Heart right ventricle (tissue), 16 donors: ENCODE results near the gene LILRB3. TPM values are rescaled to one million over a fixed set of nuclear protein-coding genes. Genes with fewer than 3 reads are reported as not detected.
A peak's percentile ranks its signal among the peaks of the same experiment; 100 is the strongest.

ENCODE experiments used
- ATAC-seq, 8 donors: fragments of 200-7000 bp; cut with Tn5 transposase; one replicate each; pipeline ENCODE4 v1.9.1; 2020; ENCODE audit warnings: mild to moderate bottlenecking in 8 of 8, moderate library complexity in 8 of 8, moderate number of reproducible peaks in 1 of 8
- DNase-seq, 2 donors: peaks; one replicate each; pipeline ENCODE4 v3.0.0-alpha.2; 2020
- H3K27ac ChIP-seq, 10 donors: fragments of 200-600 bp; sonication (generic) in 2 of 10; one replicate each; pipeline versions ENCODE4 v1.5.0 to v1.8.0; 2020 to 2022; ENCODE audit warnings: mild to moderate bottlenecking in 3 of 10
- H3K27me3 ChIP-seq, 7 donors: fragments of 200-600 bp; one replicate each; pipeline ENCODE4 v1.8.0; 2021 to 2022; ENCODE audit warnings: mild to moderate bottlenecking in 2 of 7
- H3K36me3 ChIP-seq, 9 donors: fragments of 200-600 bp; sonication (generic) in 1 of 9; one replicate each; pipeline versions ENCODE4 v1.5.0 to v1.8.0; 2020 to 2022; ENCODE audit warnings: mild to moderate bottlenecking in 2 of 9
- H3K4me1 ChIP-seq, 9 donors: fragments of 200-600 bp; sonication (generic) in 1 of 9; one replicate each; pipeline versions ENCODE4 v1.5.0 to v1.8.0; 2020 to 2022; ENCODE audit warnings: mild to moderate bottlenecking in 4 of 9
- H3K4me3 ChIP-seq, 10 donors: fragments of 200-600 bp; sonication (generic) in 2 of 10; one replicate each; pipeline versions ENCODE4 v1.5.0 to v1.8.0; 2020 to 2022; ENCODE audit warnings: mild to moderate bottlenecking in 7 of 10, moderate library complexity in 2 of 10
- H3K9me3 ChIP-seq, 11 donors: fragments of 200-600 bp in 10 of 11; sonication (generic) in 2 of 11; one replicate each; pipeline versions ENCODE4 v1.5.0 to v1.8.0; 2013 to 2022; ENCODE audit warnings: mild to moderate bottlenecking in 2 of 11, control low read depth in 1 of 11, moderate library complexity in 1 of 11
- CTCF ChIP-seq, 9 donors: fragments of 200-600 bp; sonication (generic) in 2 of 9; IDR thresholded peaks; one replicate each; pipeline versions ENCODE4 v1.5.0 to v1.8.0; 2021 to 2022; ENCODE audit warnings: antibody characterized with exemption in 9 of 9, mild to moderate bottlenecking in 5 of 9, moderate library complexity in 1 of 9
- WGBS, 2 donors: extraction: QIAGEN DNeasy Blood & Tissue Kit; methylation state at CpG; one replicate each; pipeline ENCODE4 v1.1.7; 2013; ENCODE audit warnings: inconsistent platforms in 1 of 2; 5-methylcytosine and 5-hydroxymethylcytosine counted together
- intact Hi-C, 10 donors: fragments of 100-400 bp; cut with DNase I; formaldehyde crosslinking; loops; one replicate each; pipeline versions ENCODE4 v1.11.1 to v1.14.2; 2022
- polyA plus RNA-seq, 2 donors: library from polyadenylated mRNA; stranded (reverse); fragments of 200-250 nt; gene quantifications; one replicate each; pipeline ENCODE4 v1.2.3, GENCODE V29; 2013
- total RNA-seq, 10 donors: library from RNA; stranded (reverse); fragmentation: NEBNext Ultra II Directional in 3 of 10; extraction: Animal tissue kit (Norgen Biotek cat#: 25700) in 3 of 10; gene quantifications; one replicate each; pipeline versions ENCODE4 v1.2.1 to v1.2.4, GENCODE V29; 2021 to 2023
- donor health status: Arrhythmogenic right ventricular cardiomyopathy.
- donor health status: ischemic (EF 13 %, LVEDD 7.1; RV severe dilation, severe dysfunction).
- donor health status: healthy with polysubstance abuse.
- donor health status: DM: no; HTN: yes; CAD: no.
- donor health status: DM: no; HTN: no; CAD: no.
- donor health status: ischemic (EF 25% LVEDD 6.9; RV normal size, moderate dysfunction).
- donor health status: ischemic (EF 25% LVEDD 5.7; RV mildly dilated, moderate dysfunction).
- donor health status: healthy.
- donor health status: DM: yes; HTN: yes; CAD: no.
- donor health status: Ischemic cardiomyopathy.
- donor health status: ischemic (EF 35%, LVEDD 5.7; RV mildly dilated, moderate dysfunction).
- donor health status: nonischemic (EF 11% LVEDD 7.7; RV severe dilation, severe dysfunction).
- donor health status: DM: yes; HTN: yes; CAD: no.
- donor health status: PGD.
- donor health status: ischemic (EF 29% LVEDD 5.4; RV normal size, mild dysfunction).
- donor health status: nonischemic (EF 23%, LVEDD 6.1; RV moderate dilation, normal function).

Gene LILRB3
- total and polyA plus RNA-seq, 12 donors = 0.71 to 18.3 (median 2.3) TPM

GRCh38 chr19:54189145-54189734 lies 33.6 kb downstream of the LILRB3 start, which contains the start of gene MBOAT7:
TSS of gene MBOAT7 (minus strand) at chr19:54189580. CDS start at chr19:54188508, 1,072 bp downstream.
- WGBS, 2 donors = 0% methylated on average over 58 to 64 of the region's 64 CpGs
- Histone ChIP-seq H3K4me3 (peak within 1 kb of the TSS; percentile 77 to 95 (median 86)), H3K27me3 (no peaks in the 10 kb centered on the region), H3K27ac (peak within 1 kb of the TSS; percentile 92 to 100 (median 96)), H3K4me1 (peaks cover 10 to 30% (median 22%) of the 10 kb centered on the region in 9 donors), H3K9me3 (no peaks in the 10 kb centered on the region), H3K36me3 (peaks cover 0 to 38% (median 8%) of the 10 kb centered on the region in 9 donors)
- ATAC-seq (peak; percentile 0 to 65 (median 6)), DNase-seq (no peak)
- intact Hi-C loops = no loop called here
- TF ChIP-seq CTCF (IDR thresholded peaks at IDR 0.05) = peak in 6 of 9 donors; percentile 7 to 61 (median 38)

GRCh38 chr19:54188215-54188871 lies 34.5 kb downstream of the LILRB3 start:
- Histone ChIP-seq H3K4me3 (peak overlapping the region in 9 of 10 donors; percentile 50 to 95 (median 86)), H3K27ac (peak overlapping the region in 8 of 10 donors; percentile 92 to 100 (median 98)), H3K27me3 (no peaks in the 10 kb centered on the region), H3K4me1 (peaks cover 10 to 30% (median 22%) of the 10 kb centered on the region in 9 donors), H3K36me3 (peaks cover 0 to 34% (median 5%) of the 10 kb centered on the region in 9 donors), H3K9me3 (no peaks in the 10 kb centered on the region)
- intact Hi-C loops = no loop called here
- TF ChIP-seq CTCF (IDR thresholded peaks at IDR 0.05) = no peak
- WGBS, 2 donors = 34 to 35% methylated on average over 12 of the region's 12 CpGs
- ATAC-seq (no peak), DNase-seq (no peak)

GRCh38 chr19:54186934-54187381 lies 35.8 kb downstream of the LILRB3 start:
- intact Hi-C loops = no loop called here
- Histone ChIP-seq H3K27ac (peak overlapping the region in 1 of 10 donors; percentile 98), H3K9me3 (no peaks in the 10 kb centered on the region), H3K4me3 (no peak overlapping the region), H3K36me3 (peaks cover 0 to 37% (median 0%) of the 10 kb centered on the region in 9 donors), H3K27me3 (no peaks in the 10 kb centered on the region), H3K4me1 (peaks cover 5 to 22% (median 17%) of the 10 kb centered on the region in 9 donors)
- no peak for ATAC-seq
- no peak for TF ChIP-seq CTCF (IDR thresholded peaks at IDR 0.05)
- 80 to 85% methylated on average over 11 of the region's 11 CpGs for WGBS, 2 donors
- DNase-seq = no peak

DNA sequence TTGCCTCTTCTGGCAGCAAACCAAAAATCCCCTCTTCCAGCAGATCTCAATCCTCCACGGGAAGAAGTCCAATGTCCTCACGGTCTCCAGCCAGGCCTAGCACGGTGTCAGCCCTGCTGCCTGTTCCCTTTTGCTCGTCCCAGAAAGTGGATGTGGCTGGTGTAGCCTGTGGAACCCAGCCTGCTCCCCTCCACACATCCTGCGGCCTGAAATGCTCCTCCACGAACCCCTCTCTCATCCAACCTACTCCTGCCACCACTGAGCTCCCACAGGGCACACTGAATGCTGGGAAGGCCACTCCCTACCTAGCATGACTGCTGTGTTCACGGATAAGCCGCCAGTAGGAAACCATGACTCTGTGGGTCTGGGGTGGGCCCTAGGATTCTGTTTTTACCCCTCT lies 36.5 kb downstream of the LILRB3 start:
- 66 to 85% methylated on average over 8 of the region's 8 CpGs for WGBS, 2 donors
- intact Hi-C loops = no loop called here
- Histone ChIP-seq H3K27me3 (no peaks in the 10 kb centered on the region), H3K27ac (no peak overlapping the region), H3K36me3 (peaks cover 0 to 38% (median 0%) of the 10 kb centered on the region in 9 donors), H3K4me1 (peaks cover 0 to 17% (median 11%) of the 10 kb centered on the region in 9 donors), H3K4me3 (no peak overlapping the region), H3K9me3 (no peaks in the 10 kb centered on the region)
- DNase-seq (no peak), ATAC-seq (no peak)
- no peak for TF ChIP-seq CTCF (IDR thresholded peaks at IDR 0.05)
